Body of pancreas (tissue), 4 donors: ENCODE data around the gene UBXN1.

Source experiments
- CTCF ChIP-seq, 7 experiments: fragments of 450-650 bp in 4 of 7; fragments of 200-600 bp in 3 of 7; sonication (generic) in 3 of 7; IDR thresholded peaks; one replicate each; pipeline ENCODE4 v1.5.1; 2016 to 2019; ENCODE audit warnings: antibody characterized with exemption in 7 of 7
- POLR2A ChIP-seq, 3 donors: fragments of 450-650 bp; IDR thresholded peaks; one replicate each; pipeline ENCODE4 v1.6.1; 2016; ENCODE audit warnings: antibody characterized with exemption in 3 of 3, mild to moderate bottlenecking in 2 of 3

- TF ChIP-seq CTCF (IDR thresholded peaks at IDR 0.05) (no peak), POLR2A (IDR thresholded peaks at IDR 0.05) (no peak)
These were observed 31.3 kb downstream of the UBXN1 start for GRCh38 chr11:62647609-62648005.
